WTC11 (cell line): ENCODE measurements around the gene ZDHHC22.

ENCODE experiments used
- CREB1 ChIP-seq: sonication (generic); formaldehyde crosslinking; IDR thresholded peaks from 2 replicates; pipeline ENCODE4 v1.8.0; 2023; ENCODE audit warnings: mild to moderate bottlenecking, missing genetic modification reagents
- EMX1 ChIP-seq: fragments of 250-450 bp; sonication (Bioruptor Pico); IDR thresholded peaks from 2 replicates; pipeline ENCODE4 v1.8.0; 2021; ENCODE audit warnings: mild to moderate bottlenecking
- KAT7 ChIP-seq: sonication (generic); formaldehyde crosslinking; IDR thresholded peaks from 2 replicates; pipeline ENCODE4 v1.8.1; 2023; ENCODE audit warnings: missing genetic modification reagents, mild to moderate bottlenecking, borderline replicate concordance
- TP53 ChIP-seq: sonication (generic); formaldehyde crosslinking; IDR thresholded peaks from 2 replicates; pipeline ENCODE4 v1.8.1; 2023; ENCODE audit warnings: mild to moderate bottlenecking, missing genetic modification reagents
- USF1 ChIP-seq: sonication (generic); formaldehyde crosslinking; IDR thresholded peaks from 2 replicates; pipeline ENCODE4 v1.8.0; 2022; ENCODE audit warnings: mild to moderate bottlenecking, missing genetic modification reagents
- ZNF138 ChIP-seq: sonication (generic); formaldehyde crosslinking; conservative IDR thresholded peaks from 2 replicates; pipeline ENCODE4 v1.8.1; 2022; ENCODE audit warnings: mild to moderate bottlenecking, moderate library complexity, missing genetic modification reagents
- ZNF263 ChIP-seq: sonication (generic); formaldehyde crosslinking; IDR thresholded peaks from 2 replicates; pipeline ENCODE4 v1.8.1; 2022; ENCODE audit warnings: low read depth, mild to moderate bottlenecking, moderate library complexity, missing genetic modification reagents
- ZNF396 ChIP-seq: fragments of 250-450 bp; sonication (Bioruptor Pico); IDR thresholded peaks from 2 replicates; pipeline ENCODE4 v1.8.0; 2021; ENCODE audit warnings: mild to moderate bottlenecking, moderate library complexity, borderline replicate concordance
- TF ChIP-seq, protein P1 (sequence below): fragments of 200-600 bp; IDR thresholded peaks from 2 replicates; pipeline ENCODE4 v1.8.0; 2022; ENCODE audit warnings: antibody characterized with exemption
- TF ChIP-seq, protein P2 (sequence below): sonication (generic); formaldehyde crosslinking; IDR thresholded peaks from 2 replicates; pipeline ENCODE4 v1.8.1; 2022; ENCODE audit warnings: mild to moderate bottlenecking, moderate library complexity, missing genetic modification reagents

DNA sequence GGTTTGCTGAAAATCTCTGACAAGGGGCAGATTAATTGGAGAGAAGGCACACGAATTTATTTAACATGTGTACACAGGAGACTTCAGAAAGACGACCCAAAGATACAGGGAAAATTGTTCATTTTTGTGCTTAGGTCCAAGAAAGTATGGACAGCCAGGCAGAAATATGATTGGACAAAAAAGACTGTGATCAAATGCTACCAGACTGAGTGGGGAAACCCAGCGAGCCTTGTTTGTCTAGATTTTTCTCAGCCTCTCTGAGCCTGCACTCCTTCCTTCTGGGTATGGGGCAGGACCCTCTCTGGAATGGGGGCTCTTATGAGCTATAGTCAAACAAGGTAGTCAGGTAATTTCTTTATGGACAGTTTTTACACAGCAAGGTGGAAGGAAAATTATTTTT lies 54.0 kb downstream of the ZDHHC22 start:
- TF ChIP-seq ZNF396 (CRISPR knock-in tag) (no peak), KAT7 (CRISPR knock-in tag) (no peak), TP53 (CRISPR knock-in tag) (no peak), ZNF263 (no peak), CREB1 (CRISPR knock-in tag) (no peak), ZNF138 (no peak), USF1 (no peak), EMX1 (no peak)
- TF ChIP-seq, protein P1, sequence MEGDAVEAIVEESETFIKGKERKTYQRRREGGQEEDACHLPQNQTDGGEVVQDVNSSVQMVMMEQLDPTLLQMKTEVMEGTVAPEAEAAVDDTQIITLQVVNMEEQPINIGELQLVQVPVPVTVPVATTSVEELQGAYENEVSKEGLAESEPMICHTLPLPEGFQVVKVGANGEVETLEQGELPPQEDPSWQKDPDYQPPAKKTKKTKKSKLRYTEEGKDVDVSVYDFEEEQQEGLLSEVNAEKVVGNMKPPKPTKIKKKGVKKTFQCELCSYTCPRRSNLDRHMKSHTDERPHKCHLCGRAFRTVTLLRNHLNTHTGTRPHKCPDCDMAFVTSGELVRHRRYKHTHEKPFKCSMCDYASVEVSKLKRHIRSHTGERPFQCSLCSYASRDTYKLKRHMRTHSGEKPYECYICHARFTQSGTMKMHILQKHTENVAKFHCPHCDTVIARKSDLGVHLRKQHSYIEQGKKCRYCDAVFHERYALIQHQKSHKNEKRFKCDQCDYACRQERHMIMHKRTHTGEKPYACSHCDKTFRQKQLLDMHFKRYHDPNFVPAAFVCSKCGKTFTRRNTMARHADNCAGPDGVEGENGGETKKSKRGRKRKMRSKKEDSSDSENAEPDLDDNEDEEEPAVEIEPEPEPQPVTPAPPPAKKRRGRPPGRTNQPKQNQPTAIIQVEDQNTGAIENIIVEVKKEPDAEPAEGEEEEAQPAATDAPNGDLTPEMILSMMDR = no peak
- TF ChIP-seq, protein P2, sequence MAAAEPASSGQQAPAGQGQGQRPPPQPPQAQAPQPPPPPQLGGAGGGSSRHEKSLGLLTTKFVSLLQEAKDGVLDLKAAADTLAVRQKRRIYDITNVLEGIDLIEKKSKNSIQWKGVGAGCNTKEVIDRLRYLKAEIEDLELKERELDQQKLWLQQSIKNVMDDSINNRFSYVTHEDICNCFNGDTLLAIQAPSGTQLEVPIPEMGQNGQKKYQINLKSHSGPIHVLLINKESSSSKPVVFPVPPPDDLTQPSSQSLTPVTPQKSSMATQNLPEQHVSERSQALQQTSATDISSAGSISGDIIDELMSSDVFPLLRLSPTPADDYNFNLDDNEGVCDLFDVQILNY (CRISPR knock-in tag) = no peak
